CD14-positive monocyte (primary cell): ENCODE measurements around the gene CKS2. TPM values are rescaled to one million over a fixed set of nuclear protein-coding genes. Genes with fewer than 3 reads are reported as not detected.

Source experiments
- DNase-seq, 3 donors: peaks; one replicate each; pipeline ENCODE4 v3.0.0-alpha.2; 2011 to 2022
- H2AFZ ChIP-seq: 2 replicates; pipeline ENCODE4 v1.6.0; 2012; ENCODE audit warnings: mild to moderate bottlenecking, low read depth, low read length, inconsistent platforms; ENCODE audit not compliant: insufficient read depth, poor library complexity, severe bottlenecking
- H3K27ac ChIP-seq, 2 donors: 1 replicate in 1 of 2; 2 replicates in 1 of 2; pipeline ENCODE4 v1.5.1; 2012 to 2013; ENCODE audit warnings: low read length in 2 of 2, control low read depth in 1 of 2, inconsistent platforms in 1 of 2, low read depth in 1 of 2, mild to moderate bottlenecking in 1 of 2
- H3K27me3 ChIP-seq, 2 donors: one replicate each; pipeline versions ENCODE4 v1.6.0 to v1.6.1; 2011 to 2013; ENCODE audit warnings: low read length in 2 of 2; ENCODE audit not compliant: control insufficient read depth in 2 of 2, insufficient read depth in 2 of 2
- H3K36me3 ChIP-seq, 2 donors: replicated peaks in 1 of 2; 1 replicate in 1 of 2; 2 replicates in 1 of 2; pipeline versions ENCODE4 v1.5.1 to v1.6.1; 2012 to 2013; ENCODE audit warnings: low read length in 2 of 2, control low read depth in 1 of 2, inconsistent platforms in 1 of 2, mild to moderate bottlenecking in 1 of 2; ENCODE audit not compliant: insufficient read depth in 2 of 2, control insufficient read depth in 1 of 2
- H3K4me1 ChIP-seq, 2 donors: 1 replicate in 1 of 2; 2 replicates in 1 of 2; pipeline versions ENCODE4 v1.5.1 to v1.6.1; 2012 to 2013; ENCODE audit warnings: low read length in 2 of 2, control low read depth in 1 of 2, inconsistent platforms in 1 of 2, mild to moderate bottlenecking in 1 of 2, moderate library complexity in 1 of 2; ENCODE audit not compliant: insufficient read depth in 2 of 2, control insufficient read depth in 1 of 2
- H3K4me2 ChIP-seq: replicated peaks from 2 replicates; pipeline ENCODE3; 2012; ENCODE audit warnings: low read length, moderate library complexity, mild to moderate bottlenecking; ENCODE audit not compliant: poor library complexity, severe bottlenecking; ENCODE audit errors: extremely low read depth
- H3K4me3 ChIP-seq, 3 experiments: fragments of 200-600 bp in 1 of 3; sonication (generic) in 1 of 3; replicated peaks in 1 of 3; 1 replicate in 2 of 3; 2 replicates in 1 of 3; pipeline ENCODE4 v1.5.1; 2011 to 2013; ENCODE audit warnings: low read length in 3 of 3, mild to moderate bottlenecking in 3 of 3, control low read depth in 2 of 3, low read depth in 2 of 3, inconsistent platforms in 1 of 3, moderate library complexity in 1 of 3
- H3K79me2 ChIP-seq: 2 replicates; pipeline ENCODE4 v1.6.0; 2012; ENCODE audit warnings: mild to moderate bottlenecking, control low read depth, inconsistent platforms, low read length, moderate library complexity; ENCODE audit not compliant: insufficient read depth
- H3K9ac ChIP-seq: 2 replicates; pipeline ENCODE4 v1.6.0; 2017; ENCODE audit warnings: low read length, mild to moderate bottlenecking; ENCODE audit not compliant: insufficient read depth, poor library complexity, severe bottlenecking
- H3K9me3 ChIP-seq, 2 donors: replicated peaks in 1 of 2; 1 replicate in 1 of 2; 2 replicates in 1 of 2; pipeline versions ENCODE4 v1.5.1 to v1.6.1; 2012 to 2013; ENCODE audit warnings: low read length in 2 of 2, control low read depth in 1 of 2; ENCODE audit not compliant: control insufficient read depth in 1 of 2, insufficient read depth in 1 of 2
- H4K20me1 ChIP-seq: 2 replicates; pipeline ENCODE4 v1.6.0; 2012; ENCODE audit warnings: mild to moderate bottlenecking, low read length, control low read depth, moderate library complexity; ENCODE audit not compliant: insufficient read depth
- H3K27ac Mint-ChIP-seq, 7 donors: one replicate each; pipeline ENCODE4 v1.8.0; 2020; ENCODE audit warnings: mild to moderate bottlenecking in 7 of 7, mixed read lengths in 7 of 7, moderate library complexity in 6 of 7, inconsistent platforms in 2 of 7
- H3K27me3 Mint-ChIP-seq, 3 donors: one replicate each; pipeline ENCODE4 v1.8.0; 2021 to 2022; ENCODE audit warnings: low read depth in 3 of 3, mild to moderate bottlenecking in 3 of 3, mixed read lengths in 3 of 3, moderate library complexity in 3 of 3, inconsistent platforms in 1 of 3
- H3K36me3 Mint-ChIP-seq, 2 donors: one replicate each; pipeline ENCODE4 v1.8.0; 2020; ENCODE audit warnings: mixed read lengths in 2 of 2, inconsistent platforms in 1 of 2, mild to moderate bottlenecking in 1 of 2
- H3K4me1 Mint-ChIP-seq: one replicate; pipeline ENCODE4 v1.8.0; 2020; ENCODE audit warnings: mild to moderate bottlenecking, mixed read lengths
- H3K4me3 Mint-ChIP-seq, 2 donors: one replicate each; pipeline ENCODE4 v1.8.0; 2020; ENCODE audit warnings: mild to moderate bottlenecking in 2 of 2, mixed read lengths in 2 of 2, moderate library complexity in 1 of 2
- H3K9me3 Mint-ChIP-seq, 7 donors: one replicate each; pipeline ENCODE4 v1.8.0; 2020 to 2022; ENCODE audit warnings: mixed read lengths in 7 of 7, mild to moderate bottlenecking in 6 of 7, moderate library complexity in 6 of 7, inconsistent platforms in 2 of 7
- WGBS: methylation state at CpG from one replicate; pipeline ENCODE4 v1.1.5; 2013; ENCODE audit warnings: missing lambda C conversion rate; ENCODE audit not compliant: insufficient coverage; 5-methylcytosine and 5-hydroxymethylcytosine counted together
- intact Hi-C, 2 donors: fragments of 100-400 bp; cut with micrococcal nuclease; formaldehyde crosslinking; loops; one replicate each; pipeline versions ENCODE4 v1.15.0 to v1.15.1; 2023
- polyA plus RNA-seq, 3 donors: library from polyadenylated mRNA; depleted of rRNA in 1 of 3; unstranded in 2 of 3; stranded (reverse) in 1 of 3; fragments of 300-500 nt in 2 of 3; fragments of >200 nt in 1 of 3; fragmentation: Illumina TruSeq in 2 of 3; gene quantifications; 1 replicate in 2 of 3; 2 replicates in 1 of 3; pipeline ENCODE4 v1.2.3, GENCODE V29; 2012 to 2021
- TF ChIP-seq, protein P1 (sequence below): fragments of 200-600 bp; IDR thresholded peaks from one replicate; pipeline ENCODE4 v1.8.0; 2022; ENCODE audit warnings: antibody characterized with exemption, mild to moderate bottlenecking

Gene CKS2
- polyA plus RNA-seq, 3 donors, result 12.3 to 142 (median 14.5) TPM

DNA sequence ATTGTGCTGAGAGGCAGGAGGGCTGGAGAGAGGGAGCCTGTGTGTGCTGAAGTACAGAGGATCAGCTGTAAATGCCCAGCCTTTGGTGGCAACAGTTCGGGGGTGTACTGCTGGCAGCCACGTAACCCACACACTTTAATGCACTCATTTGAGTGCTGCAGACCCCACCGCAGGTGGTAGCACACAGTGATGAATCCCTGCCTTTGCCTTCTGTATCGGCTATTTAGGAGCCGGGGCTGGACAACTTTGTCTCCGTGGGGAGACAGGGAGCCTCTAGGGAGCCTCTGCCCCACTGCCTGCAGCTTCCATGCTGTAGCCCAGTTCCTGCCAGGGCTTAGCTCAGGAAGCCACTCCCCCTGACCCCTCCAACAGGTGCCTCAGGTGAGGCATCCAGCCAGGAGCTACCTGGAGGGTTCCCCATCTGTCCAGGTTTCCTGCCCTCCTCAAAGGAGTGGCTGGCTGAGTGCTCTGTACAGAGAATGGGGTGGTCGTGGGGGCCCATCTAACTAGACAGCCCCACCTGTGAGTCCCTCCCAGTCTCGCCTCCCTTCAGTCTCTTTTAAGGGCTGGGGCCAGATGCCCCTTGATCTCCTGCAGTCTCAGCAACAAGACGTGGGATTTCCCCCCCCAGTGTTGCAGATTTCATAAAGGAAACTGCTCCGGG lies 51.8 kb downstream of the CKS2 start:
- WGBS, result 89% methylated on average over 7 of the region's 10 CpGs
- H4K20me1 ChIP-seq, result peaks cover 63% of the 10 kb centered on the region
- H3K4me3 Mint-ChIP-seq, result no peak overlapping the region
- H3K79me2 ChIP-seq, result no peaks in the 10 kb centered on the region
- no peaks in the 10 kb centered on the region for H3K4me1 ChIP-seq
- TF ChIP-seq, protein P1, sequence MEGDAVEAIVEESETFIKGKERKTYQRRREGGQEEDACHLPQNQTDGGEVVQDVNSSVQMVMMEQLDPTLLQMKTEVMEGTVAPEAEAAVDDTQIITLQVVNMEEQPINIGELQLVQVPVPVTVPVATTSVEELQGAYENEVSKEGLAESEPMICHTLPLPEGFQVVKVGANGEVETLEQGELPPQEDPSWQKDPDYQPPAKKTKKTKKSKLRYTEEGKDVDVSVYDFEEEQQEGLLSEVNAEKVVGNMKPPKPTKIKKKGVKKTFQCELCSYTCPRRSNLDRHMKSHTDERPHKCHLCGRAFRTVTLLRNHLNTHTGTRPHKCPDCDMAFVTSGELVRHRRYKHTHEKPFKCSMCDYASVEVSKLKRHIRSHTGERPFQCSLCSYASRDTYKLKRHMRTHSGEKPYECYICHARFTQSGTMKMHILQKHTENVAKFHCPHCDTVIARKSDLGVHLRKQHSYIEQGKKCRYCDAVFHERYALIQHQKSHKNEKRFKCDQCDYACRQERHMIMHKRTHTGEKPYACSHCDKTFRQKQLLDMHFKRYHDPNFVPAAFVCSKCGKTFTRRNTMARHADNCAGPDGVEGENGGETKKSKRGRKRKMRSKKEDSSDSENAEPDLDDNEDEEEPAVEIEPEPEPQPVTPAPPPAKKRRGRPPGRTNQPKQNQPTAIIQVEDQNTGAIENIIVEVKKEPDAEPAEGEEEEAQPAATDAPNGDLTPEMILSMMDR, result no peak
- H3K4me2 ChIP-seq, result no peak overlapping the region
- peaks cover 50 to 66% of the 10 kb centered on the region in 2 donors for H3K36me3 ChIP-seq
- H2AFZ ChIP-seq, result no peak overlapping the region
- H3K9me3 Mint-ChIP-seq, result no peaks in the 10 kb centered on the region
- peaks cover 0 to 3% (median 0%) of the 10 kb centered on the region in 3 donors for H3K27me3 Mint-ChIP-seq
- DNase-seq, result no peak
- H3K4me3 ChIP-seq, result no peak overlapping the region
- H3K4me1 Mint-ChIP-seq, result peaks cover 6% of the 10 kb centered on the region
- H3K9me3 ChIP-seq, result no peaks in the 10 kb centered on the region
- H3K36me3 Mint-ChIP-seq, result peaks cover 51 to 58% of the 10 kb centered on the region in 2 donors
- no peaks in the 10 kb centered on the region for H3K27me3 ChIP-seq
- no peak overlapping the region for H3K27ac Mint-ChIP-seq
- H3K27ac ChIP-seq, result peak overlapping the region in 1 of 2 donors; percentile 30
- H3K9ac ChIP-seq, result no peak overlapping the region
- intact Hi-C loops, result no loop called here

DNA sequence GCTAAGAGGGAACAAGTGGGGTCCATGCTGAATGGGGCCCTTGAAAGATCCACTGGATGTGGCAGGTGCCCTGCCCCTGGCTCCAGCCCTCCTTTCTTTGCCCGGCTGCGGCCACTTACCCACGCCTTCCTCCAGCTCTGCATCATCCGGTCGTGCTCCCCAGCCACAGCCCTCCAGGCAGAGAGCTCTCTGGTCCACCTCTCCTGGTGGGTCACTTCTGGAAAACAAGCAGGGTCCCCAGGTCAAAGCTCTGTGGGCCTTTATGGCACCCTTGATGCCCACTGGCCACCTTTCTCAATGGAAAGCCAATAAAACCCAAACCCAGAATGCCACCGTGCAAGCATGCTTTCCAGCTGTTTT lies 52.3 kb downstream of the CKS2 start:
- Histone ChIP-seq H3K4me2 (no peak overlapping the region), H3K4me1 (no peaks in the 10 kb centered on the region), H3K4me3 (no peak overlapping the region), H4K20me1 (peaks cover 63% of the 10 kb centered on the region), H3K79me2 (no peaks in the 10 kb centered on the region), H3K9me3 (no peaks in the 10 kb centered on the region), H2AFZ (no peak overlapping the region), H3K27me3 (no peaks in the 10 kb centered on the region), H3K27ac (no peak overlapping the region), H3K36me3 (peaks cover 44 to 61% of the 10 kb centered on the region in 2 donors), H3K9ac (no peak overlapping the region)
- DNase-seq, result no peak
- no peaks in the 10 kb centered on the region for H3K9me3 Mint-ChIP-seq
- H3K4me1 Mint-ChIP-seq, result peaks cover 8% of the 10 kb centered on the region
- no peak overlapping the region for H3K4me3 Mint-ChIP-seq
- H3K36me3 Mint-ChIP-seq, result peaks cover 46 to 54% of the 10 kb centered on the region in 2 donors
- TF ChIP-seq, protein P1, result no peak
- intact Hi-C loops, result no loop called here
- peaks cover 0 to 3% (median 0%) of the 10 kb centered on the region in 3 donors for H3K27me3 Mint-ChIP-seq
- H3K27ac Mint-ChIP-seq, result no peak overlapping the region
- WGBS, result 100% methylated on average over 5 of the region's 6 CpGs
